Stromal cell of bone marrow (primary cell): Measurements from ENCODE around the gene TMEM30A.

Experiments
- DNase-seq: peaks from one replicate; pipeline ENCODE4 v3.0.0-alpha.2; 2012; ENCODE audit warnings: low read depth

Gene TMEM30A

GRCh38 chr6:75215291-75215690, 69.3 kb downstream of the TMEM30A start:
- DNase-seq, result no peak

GRCh38 chr6:75213732-75214131, 70.9 kb downstream of the TMEM30A start:
- no peak for DNase-seq

DNA sequence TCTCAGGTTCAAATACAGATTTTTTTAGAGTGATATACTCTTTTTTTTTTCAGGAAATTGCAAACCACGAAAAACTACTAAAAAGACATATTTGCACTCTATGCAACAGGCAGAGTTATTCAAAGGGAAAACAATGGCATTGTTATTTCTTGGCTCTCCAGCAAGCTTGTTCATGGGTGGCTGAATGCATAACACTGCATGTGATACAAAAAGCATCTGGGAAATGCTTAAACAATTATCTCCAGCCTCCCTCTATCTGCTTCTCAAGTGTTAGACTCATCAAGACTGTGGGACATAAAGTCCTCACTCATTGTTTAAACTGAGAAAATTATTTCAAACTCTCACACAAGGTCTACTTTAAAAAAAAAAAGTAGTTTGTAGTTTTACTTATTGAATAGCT, 71.5 kb downstream of the TMEM30A start:
- no peak for DNase-seq

- DNase-seq, result no peak
Measured at GRCh38 chr6:75211920-75212590, 72.5 kb downstream of the TMEM30A start.

- DNase-seq, result no peak
Measured at GRCh38 chr6:75210885-75211739, 73.5 kb downstream of the TMEM30A start.

DNA sequence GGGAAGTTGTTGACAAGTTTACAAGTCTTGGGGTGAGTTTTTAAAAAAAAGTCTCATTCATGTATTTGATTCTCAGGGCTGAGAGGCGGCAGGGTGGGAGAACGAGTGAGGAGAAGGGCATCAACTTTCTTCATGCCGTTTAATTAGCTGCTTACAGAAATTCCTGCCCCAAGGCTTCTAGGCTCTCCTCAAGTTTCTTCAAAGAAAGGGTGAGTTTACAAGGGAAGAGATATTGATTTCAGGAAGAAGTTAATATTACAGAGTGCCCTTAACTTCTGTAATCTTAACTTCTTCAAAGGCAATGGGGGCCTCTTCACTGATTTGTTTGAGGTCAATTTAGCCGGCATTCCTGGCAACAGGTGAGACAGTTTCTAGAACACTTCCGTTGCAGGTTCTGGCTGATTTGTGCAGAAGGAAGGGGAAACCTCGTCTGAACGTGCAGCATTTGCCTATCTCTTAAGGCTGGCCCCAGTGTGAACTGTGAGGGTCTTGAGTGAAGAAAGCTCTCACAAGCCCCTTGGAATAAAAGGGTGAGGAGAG, 75.3 kb downstream of the TMEM30A start:
- no peak for DNase-seq

DNA sequence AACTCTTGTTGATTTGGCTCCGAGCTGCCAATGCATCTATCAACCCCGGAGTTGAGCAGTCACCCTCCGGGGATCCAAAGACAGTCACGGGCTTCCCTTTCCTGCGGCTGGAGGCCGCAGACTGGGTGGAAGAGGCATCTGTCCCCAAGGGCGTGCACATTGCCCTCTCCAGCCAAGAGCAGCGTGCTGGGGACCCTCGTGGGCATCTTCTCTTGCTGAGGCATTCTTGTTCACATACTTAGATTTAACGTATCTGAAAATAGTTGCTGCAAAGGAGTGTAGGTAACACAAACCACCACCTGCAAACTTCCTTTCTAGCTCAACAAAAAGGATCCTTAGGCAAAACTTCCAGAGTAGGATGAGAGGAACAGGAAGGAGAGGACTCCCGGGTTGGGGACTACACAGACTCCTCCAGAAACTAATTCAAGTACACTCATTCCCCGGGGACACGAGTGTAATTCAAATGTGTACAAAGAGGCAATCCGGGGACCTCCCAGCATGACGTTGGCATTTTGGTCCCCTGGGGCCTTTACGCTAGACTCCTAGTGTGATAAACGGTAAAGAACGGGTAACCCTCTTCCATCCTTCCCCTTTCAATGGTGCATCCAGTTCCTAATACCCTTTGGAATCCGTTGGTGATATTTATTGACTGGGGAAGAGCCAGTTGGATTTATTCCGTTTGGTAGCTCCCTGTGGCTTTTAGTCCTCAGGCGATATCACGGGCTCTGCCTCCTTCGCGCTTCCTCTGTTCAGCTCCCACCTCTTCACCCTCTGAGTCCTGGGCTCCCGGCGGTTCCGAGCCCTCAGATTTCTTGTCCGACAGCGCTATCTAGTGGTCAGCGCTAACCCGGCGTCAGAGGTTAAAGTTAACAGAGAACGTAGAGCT, 76.1 kb downstream of the TMEM30A start:
- DNase-seq, result no peak

GRCh38 chr6:75206576-75207342, 77.8 kb downstream of the TMEM30A start:
- DNase-seq, result no peak

GRCh38 chr6:75205776-75206575, 78.6 kb downstream of the TMEM30A start, which contains the start of gene COL12A1:
COL12A1 (minus strand) TSS chr6:75206053; CDS start chr6:75202792, 3,261 bp downstream.
- DNase-seq, result peak; percentile 94

- DNase-seq, result no peak
Measured at GRCh38 chr6:75204959-75205775, 79.4 kb downstream of the TMEM30A start.

- peak; percentile 90 for DNase-seq
Measured at GRCh38 chr6:75204217-75204958, 80.2 kb downstream of the TMEM30A start.

GRCh38 chr6:75203721-75204120, 80.9 kb downstream of the TMEM30A start:
- DNase-seq, result no peak
